NCI-H2227 (cell line): ENCODE results near the gene SORCS3.
A peak's percentile ranks its signal among the peaks of the same experiment; 100 is the strongest.
"Not testable (repeated sequence)": the region's sequence is repeated elsewhere in the genome, so short reads cannot be mapped to it uniquely, and the experiment has no call there.

ENCODE experiments used
- DNase-seq: peaks from one replicate; lab custom pipeline; 2025; ENCODE audit not compliant: unreplicated experiment; lab: John Stamatoyannopoulos, UW

Gene SORCS3

DNA sequence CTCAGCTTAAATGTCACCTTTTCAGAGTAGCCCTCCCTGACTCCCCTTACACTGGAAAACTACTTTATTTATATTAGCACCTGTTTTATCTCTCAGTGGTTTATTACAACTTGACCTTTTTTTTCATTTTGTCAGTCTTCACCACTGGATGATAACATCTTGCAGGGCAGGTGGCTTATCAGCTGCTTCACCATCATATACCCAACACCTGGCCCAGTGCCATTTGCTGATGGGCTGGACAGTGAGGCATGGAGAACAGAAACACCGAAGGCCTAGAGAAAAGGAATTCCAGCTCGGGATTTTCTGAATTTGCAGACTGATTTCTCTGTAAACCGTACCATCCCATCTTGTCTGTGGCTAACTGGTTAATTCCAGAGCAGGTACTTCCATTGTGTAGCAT, 48.5 kb downstream of the SORCS3 start:
- DNase-seq = no peak

DNA sequence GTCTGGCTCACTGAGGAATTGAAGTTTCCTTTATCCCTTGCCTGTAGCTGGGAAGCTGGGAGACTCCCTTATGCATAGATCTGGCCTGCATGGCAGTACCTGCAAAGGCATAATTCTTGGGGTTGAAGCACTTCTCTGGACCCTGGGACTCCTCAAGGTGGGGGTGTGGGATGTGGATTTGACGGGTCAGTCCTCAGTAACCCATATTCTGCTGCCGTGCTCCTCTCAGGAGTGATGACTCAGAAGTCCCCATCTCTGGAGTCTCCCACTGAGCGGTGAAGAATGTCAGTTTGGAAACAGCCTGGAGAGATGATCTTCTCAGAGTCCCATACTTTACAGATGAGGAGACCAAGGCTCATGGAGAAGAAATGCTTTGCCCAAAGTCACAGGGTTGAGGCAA, 49.0 kb downstream of the SORCS3 start:
- DNase-seq = no peak

DNA sequence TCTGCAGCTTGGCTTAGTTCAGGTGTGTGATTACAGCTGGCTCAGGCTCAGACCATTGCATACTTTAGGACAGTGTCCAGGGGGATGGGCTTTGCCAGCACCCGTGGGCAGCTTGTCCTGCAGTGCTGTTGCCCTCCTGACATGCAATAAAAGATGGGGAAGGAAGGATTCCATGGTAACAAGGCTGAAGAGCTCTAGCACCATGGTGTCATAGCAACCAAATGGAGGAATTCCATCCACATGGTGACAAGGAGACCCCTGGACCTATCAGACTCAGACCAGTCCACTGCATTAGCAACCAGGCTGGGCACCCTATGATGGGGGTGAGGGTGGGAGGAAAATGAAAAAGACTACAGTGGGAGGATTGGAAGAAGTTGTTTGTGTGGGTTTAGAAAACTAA, 49.9 kb downstream of the SORCS3 start:
- no peak for DNase-seq

DNA sequence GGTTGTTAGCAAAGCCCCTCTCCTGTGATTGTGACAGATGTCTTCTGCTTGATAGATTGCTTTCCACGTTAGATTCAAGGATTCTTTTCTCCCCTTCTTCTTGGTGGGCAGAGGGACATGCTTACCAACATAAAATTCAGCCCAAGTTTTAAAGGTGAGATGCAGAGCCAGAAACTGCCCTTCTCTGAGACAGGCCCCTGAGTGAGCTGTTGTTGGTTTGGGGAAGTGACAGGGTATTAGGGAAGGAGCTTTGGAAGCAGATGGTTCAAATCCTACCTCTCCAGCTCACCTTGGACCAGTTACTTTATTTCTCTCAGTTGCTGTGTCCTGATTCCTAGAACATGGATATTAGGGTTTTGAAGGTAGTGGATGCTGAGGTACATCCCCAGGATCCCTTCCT, 53.0 kb downstream of the SORCS3 start:
- no peak for DNase-seq

DNA sequence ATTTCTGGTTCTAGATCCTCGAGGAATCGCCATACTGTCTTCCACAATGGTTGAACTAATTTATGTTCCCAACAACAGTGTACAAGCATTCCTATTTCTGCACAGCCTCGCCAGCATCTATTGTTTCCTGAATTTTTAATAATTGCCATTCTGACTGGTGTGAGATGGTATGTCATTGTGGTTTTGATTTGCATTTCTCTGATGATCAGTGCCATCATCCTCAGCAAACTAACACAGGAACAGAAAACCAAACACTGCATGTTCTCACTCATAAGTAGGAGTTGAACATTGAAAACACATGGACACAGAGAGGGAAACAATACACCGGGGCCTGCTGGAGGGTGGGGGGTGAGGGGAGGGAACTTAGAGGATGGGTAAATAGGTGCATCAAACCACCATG, 62.2 kb downstream of the SORCS3 start:
- not testable (repeated sequence) for DNase-seq

DNA sequence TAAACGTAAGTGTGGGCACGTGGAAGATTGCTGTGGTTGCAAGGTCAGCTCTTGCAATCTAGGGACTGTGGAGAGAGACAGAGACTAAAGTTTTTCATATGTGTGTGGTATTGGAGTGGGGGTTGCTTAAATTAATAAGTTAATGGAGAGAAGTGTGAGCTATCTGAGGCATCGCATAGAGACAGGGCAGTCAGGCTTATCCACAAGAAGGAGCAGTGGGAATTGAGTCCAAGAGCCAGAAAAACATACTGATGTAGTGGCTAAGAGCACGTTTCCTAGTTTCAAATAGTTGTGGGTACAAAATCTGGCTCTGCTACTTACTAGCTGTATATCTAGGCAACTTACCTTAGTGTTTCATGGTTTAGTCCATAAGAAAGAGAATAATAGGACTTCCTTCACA, 65.8 kb downstream of the SORCS3 start:
- DNase-seq = no peak

DNA sequence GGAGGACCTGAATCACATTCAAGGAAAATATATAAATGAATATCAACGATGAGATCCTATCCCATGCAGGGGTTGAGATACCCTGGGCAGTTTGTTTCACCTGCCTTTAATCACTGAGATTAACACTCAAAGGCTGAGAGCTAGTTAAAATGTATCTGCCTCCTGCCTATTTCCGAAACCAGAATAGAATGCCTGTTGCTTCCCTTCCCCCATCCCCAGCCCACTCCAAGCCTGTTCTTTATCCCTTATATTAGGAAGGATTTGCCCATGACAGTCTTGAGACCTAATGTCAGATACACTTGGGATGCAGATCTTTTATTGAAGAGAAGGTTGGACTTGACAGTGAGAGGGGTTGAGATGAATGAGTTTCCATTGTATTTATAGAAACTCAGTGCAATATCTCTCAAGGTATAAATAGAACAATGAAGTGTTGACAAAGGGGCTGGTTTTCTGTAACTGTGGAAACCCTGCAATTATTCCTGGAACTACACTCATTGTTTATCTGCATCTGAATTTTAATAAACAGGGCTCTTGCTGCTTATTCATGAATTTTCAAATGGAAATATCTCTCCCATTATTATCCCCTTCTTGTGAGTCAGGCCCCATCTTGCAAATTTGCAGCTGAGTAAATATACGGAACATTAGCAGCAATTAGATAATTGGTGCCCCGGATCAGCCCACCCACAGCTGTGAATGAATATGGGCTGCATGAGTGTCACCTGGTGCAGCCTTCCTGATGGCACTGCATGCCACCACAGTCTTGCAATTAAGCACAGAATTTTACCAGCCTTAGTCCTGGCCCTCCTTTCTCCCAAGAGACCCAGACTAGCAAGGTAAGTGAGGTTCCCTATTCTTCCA, 66.7 kb downstream of the SORCS3 start:
- DNase-seq = peak; percentile 9

DNA sequence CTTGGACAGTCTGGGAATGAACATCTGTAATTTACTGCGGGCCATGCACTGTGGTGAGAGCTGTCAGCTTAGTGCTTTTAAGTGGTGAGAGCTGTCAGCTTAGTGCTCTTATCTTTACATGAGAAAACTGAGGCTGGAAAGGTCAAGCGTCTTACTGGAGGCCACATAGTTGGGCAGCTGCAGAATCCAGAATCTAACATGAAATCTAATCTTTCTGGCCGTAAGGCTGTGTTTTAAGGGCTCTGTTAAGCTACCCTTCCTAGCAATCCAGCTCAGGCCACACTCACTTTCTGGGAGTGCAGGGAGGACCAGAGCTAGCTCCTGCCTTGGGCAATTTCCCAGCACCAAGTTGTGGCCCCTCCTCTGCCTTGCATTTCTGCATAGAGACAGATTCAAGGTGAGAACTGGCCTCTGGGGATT, 70.2 kb downstream of the SORCS3 start:
- no peak for DNase-seq

DNA sequence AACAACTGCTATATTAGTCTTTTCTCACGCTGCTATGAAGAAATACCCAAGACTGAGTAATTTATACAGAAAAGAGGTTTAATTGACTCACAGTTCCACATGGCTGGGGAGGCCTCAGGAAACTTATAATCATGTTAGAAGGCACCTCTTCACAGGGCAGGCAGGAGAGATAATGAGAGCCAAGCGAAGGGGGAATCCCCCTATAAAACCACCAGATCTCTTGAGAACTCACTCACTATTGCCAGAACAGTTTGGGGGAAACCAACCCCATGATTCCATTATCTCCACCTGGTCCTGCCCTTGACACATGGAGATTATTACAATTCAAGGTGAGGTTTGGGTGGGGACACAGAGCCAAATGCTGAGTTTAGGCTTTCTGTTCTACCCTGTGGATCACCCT, 89.5 kb downstream of the SORCS3 start:
- not testable (repeated sequence) for DNase-seq

DNA sequence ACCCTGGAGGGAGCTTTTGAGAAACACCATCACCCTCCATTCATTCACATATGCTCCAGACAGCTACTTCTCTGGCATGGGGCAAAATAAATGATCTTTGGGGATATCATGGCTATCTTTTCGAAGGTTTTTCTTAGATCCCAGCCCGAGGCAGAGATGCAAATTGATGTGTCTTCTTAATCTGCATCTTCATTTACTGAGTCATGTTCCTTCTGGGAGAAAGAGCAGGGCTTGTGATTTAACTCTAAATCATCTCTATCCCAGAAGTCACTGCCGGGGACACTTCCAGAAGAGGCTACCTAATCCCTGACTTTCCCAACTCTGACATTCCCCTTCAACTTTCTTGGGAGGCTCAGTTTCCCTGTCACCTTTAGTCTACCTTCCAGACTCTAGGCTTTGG, 90.1 kb downstream of the SORCS3 start:
- no peak for DNase-seq

DNA sequence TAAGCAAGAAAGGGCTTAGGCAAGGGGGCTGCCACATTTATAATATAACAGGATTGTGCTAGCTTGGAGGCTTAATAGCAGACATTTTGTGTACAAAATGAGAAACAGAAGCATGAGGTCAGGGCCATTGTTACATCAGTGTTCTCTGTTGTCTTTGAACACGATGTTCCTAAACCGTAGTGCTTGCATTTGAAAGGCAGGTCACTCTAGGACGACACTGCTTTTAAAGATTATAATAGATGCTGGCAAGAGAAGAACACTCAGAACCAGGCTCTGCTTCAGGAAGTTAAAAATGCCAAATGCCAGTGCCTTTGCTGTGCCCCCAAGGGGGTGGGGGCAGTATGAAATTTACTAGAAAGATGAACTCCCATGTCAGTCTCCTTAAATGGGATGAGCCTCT, 91.1 kb downstream of the SORCS3 start:
- DNase-seq = no peak

DNA sequence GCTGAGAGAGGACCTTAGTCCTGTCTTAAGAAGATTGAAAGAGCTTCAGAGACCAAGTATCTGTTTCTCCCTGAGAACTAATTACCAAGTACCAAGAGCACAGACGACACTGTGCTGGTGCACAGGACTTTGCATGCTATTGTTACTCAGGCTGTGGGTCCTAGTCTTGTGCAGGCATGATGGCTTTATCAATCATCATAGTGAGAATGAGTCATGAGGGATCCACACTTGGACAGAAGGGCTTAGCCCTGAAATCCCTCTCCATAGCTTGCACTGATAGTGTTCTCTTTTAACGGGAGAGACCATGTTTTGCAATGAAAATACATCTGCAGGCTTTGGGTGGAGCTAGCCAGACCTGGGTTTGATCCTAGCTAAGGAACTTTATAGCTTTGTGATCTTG, 93.3 kb downstream of the SORCS3 start:
- no peak for DNase-seq

DNA sequence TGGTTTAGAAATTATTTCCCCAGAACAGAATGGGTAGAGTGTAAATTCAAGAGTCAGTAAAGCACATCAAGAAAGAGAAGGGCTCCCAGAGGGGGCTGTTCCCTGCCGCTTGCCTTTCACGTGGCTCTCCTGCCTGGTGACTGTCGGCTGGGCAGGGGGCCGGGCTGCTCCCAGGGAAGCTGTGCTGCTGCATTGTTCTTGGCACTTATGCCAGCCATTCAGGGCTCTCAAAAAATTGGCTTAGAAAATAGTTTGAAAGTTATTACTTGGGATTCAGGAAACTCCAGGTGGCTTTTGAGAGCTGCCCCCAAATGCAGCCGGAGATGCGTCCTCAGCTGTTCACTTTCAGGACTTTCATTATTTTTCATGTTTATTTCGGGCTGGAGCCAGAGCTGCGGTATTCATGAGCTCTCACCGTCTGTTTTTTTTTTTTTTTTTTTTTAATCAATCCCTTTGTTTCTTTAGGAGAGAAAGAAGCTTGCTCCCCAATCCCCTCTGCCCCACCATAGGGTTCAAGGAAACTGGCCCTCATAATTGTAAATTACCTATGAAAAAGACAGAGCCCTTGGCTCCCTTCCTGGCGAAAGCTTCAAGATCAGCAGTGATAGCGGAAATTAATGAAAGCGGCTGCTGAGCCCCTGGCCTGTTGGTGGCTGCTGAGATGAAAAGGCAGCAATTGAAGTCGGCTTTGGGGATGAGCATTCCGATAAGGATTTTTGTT, 94.1 kb downstream of the SORCS3 start:
- peak; percentile 4 for DNase-seq

DNA sequence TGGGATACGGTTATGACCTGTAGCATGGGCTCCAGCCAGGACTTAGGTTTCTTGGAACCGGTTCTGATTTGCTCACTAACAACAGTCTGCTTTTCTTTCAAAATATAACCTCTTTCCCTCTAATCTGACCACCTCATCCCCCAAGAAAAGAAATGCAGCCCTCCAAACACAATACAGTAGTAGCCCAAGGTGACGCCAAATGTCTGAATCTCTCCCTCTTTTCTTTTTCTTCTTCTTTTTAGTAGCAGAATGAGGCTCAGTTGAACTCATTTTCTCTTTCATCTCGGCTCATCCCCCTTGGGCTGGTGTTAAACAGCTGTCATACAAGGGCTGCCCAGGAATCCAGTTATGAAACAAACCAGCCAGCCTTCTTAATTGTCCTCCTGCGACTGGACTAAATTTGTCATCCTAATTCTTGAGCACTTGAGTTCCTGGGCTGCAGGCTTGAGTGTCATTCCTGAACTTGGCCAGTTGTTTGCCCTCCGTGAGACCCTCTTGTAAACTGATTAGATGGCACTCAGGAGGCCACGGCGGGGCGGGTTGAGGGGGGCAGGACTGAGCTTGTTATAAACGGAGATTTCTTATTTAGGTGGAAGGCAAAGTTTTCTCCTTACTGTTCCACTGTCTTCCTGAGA, 94.8 kb downstream of the SORCS3 start:
- no peak for DNase-seq

DNA sequence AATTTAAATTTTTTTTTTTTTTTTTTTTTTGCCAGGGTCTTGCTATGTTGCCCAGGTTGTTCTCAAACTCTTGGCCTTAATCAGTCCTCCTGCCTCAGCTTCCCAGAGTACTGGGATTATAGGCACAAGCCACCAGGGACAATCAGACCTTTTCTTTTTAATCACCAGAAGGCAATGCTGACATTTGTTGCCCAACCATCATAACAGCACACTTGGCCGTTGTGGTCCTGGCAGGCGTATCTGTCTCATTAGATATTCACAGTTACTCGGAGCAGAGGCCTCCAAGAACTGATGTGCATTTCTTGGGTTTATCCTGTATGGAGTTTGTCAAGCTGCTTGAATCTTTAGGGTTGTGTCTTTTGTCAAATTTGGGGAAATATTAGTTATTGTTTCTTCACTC, 100.0 kb downstream of the SORCS3 start:
- no peak for DNase-seq

DNA sequence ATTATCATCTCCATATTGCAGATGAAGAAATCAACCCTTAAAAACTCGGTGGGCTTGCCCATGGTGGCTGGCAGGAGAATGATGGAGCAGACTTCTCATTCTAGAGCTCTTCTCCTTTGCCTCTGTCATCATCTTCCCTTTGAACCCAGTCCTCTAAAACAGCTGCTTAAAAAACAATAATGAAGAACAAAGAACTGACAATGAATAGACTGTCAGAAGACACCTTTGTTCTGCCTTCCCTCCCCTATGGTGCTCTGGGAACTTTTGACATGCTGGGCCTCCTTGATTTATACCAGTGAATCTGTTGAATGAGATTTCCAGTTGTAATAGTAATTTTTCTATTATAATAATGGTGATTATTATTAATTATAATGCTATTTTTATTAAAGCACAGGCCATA, 103.0 kb downstream of the SORCS3 start:
- DNase-seq = no peak

DNA sequence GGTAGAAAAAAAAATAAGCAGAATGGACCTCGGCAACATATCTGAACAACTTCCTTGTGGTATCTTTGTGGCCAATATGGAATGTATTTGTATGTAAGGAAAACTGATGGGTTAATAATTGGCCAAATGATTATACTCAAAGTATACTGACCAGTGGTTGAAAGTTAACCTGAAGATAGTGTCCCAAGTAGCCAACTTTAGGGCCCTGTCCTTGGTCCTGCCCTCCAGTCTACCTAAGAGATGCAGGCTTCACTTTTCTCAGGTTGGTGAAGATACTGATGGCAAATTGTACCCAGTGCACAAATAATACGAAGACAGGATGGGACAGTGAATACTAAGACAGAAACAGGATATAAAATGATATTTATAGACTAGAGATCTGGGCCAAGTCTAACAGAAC, 109.2 kb downstream of the SORCS3 start:
- DNase-seq = no peak

DNA sequence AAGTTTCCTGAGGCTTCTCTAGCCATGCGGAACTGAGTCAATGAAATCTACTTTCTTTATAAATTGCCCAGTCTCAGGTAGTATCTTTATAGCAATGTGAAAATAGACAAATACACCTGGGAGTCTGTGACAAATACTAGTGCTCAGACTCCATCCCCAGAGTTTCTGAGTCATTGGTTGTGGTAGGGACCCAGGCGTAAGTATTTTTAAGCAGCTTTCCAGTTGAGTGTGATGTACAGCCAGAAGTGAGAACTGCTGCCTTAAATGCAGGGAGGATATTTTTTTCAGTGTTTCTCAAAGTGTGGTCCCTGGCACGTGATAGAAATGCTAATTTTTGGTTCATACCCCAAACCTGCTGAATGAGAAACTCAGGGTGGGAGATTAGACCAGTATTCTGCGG, 121.7 kb downstream of the SORCS3 start:
- DNase-seq = no peak

DNA sequence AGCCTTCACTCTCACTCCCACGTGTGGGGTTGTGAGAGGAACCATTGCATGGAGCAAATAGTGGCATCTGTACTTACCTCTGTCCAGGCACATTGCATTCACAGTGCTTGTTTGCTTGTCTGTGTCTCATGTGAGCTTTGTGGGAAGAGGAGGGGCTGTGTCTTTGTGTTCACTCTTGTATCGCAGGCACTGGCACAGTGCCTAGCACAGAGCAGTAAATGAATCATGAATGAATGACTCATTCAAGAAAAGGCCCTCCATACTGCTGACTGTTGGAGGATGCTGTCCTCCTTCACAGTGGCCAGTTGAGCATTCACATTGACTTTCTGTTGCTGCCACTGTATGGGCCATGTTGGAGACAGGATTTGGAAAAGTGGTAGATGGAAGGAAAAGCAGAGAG, 125.3 kb downstream of the SORCS3 start:
- DNase-seq = no peak

DNA sequence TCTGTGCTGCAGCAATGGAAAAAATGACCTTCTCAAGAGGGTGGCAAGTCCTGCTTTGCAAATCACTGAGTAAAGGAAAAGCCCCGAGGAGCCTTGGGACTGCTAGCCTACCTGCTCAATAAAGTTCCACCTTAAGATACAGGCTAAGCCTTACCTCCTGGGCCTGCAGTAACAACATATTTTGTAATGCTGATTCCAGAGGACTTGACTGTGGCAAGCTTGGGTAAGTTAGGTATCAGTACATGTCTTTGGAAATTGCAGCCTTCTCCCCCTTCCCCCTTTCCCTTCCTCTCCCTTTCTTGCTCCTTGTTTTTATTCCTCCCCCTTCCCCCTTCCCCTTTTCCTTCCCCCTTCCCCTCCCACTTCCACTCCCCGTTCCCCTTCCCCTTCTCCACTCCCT, 126.2 kb downstream of the SORCS3 start:
- no peak for DNase-seq

DNA sequence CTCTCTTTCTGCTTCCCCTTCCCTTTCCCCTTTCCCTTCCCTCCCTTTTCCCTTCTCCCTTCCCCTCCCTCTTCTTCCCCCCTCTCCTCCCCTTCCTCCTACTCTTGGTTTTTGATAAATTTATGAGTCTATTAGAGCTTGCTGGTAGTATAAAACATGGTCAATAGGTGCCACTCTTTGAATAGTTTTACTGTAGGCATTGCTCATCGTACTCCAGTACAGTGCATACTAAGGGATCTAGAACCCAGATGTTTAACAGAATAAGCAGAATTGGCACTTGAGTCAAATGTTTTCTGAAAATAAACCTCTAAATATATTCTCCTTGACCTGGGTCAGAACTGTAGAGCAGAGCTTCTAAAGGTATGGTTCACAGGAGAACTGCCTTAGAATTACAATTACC, 126.7 kb downstream of the SORCS3 start:
- DNase-seq = no peak

DNA sequence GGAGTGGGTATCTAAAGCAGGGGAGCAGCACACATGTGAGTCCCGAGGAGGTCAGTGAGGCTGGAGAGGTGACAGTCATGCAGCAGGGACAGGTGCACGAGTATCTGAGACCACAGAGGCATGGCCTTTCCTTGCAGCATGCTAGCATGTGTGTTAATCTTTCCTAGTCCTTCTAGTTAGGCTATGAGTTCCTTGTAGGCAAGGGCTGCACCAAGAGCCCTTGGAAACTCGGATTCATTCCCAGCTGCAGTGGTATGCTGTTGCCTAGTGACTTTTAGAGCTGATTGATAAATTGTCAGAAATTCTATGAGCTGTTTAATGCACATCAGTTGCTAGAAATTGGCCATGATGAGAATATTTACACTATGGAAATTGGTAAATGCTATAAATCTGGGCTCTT, 132.0 kb downstream of the SORCS3 start:
- DNase-seq = no peak
